HCT116 (cell line): ENCODE results near the gene USP1. TPM values are rescaled to one million over a fixed set of nuclear protein-coding genes. Genes with fewer than 3 reads are reported as not detected.

Experiments
- ATAC-seq: fragments of 200-7000 bp; cut with Tn5 transposase; 2 replicates; pipeline ENCODE4 v1.9.1; 2020; ENCODE audit warnings: mild to moderate bottlenecking, moderate library complexity
- BruUV-seq: library from RNA; stranded (reverse); fragments of 400-500 nt; replicated peaks from 2 replicates; lab custom pipeline; 2021; lab: Mats Ljungman, UMichigan
- CTCF ChIA-PET: fragments of 300-600 bp; sonication (Branson Sonifier 250); formaldehyde crosslinking; loops from one replicate; lab custom pipeline; 2021; ENCODE audit warnings: antibody characterized with exemption; lab: Charles Lee
- POLR2A ChIA-PET: fragments of 300-600, 350-600 bp; sonication (Branson Sonifier 250); formaldehyde crosslinking; loops from one replicate; lab custom pipeline; 2021; ENCODE audit warnings: antibody characterized with exemption; lab: Charles Lee
- RAD21 ChIA-PET, 2 experiments: fragments of 300-600 bp; sonication (Branson Sonifier 250); formaldehyde crosslinking; loops; one replicate each; lab custom pipeline; 2023; ENCODE audit warnings: low total read pairs in 2 of 2; ENCODE audit not compliant: uncharacterized antibody in 2 of 2, unreplicated experiment in 2 of 2, low non-redundant PET in 1 of 2; lab: Charles Lee
- DNase-seq: peaks from one replicate; pipeline ENCODE4 v3.0.0-alpha.2; 2010; ENCODE audit warnings: low read depth, low spot score
- H2AFZ ChIP-seq: fragments of 200-600 bp; shearing (Covaris generic), sonication (generic); 2 replicates; pipeline ENCODE4 v1.6.1; 2017; ENCODE audit warnings: low read depth, mixed run types, mixed read lengths, antibody characterized with exemption, low read length; ENCODE audit not compliant: poor library complexity, severe bottlenecking
- H3K27ac ChIP-seq: 2 replicates; pipeline ENCODE4 v1.5.1; 2012; ENCODE audit warnings: low read depth, low read length
- H3K27me3 ChIP-seq: fragments of 200-600 bp; sonication (generic); 2 replicates; pipeline ENCODE4 v1.6.1; 2016; ENCODE audit warnings: mixed run types, low read length, mixed read lengths; ENCODE audit not compliant: insufficient read depth
- H3K36me3 ChIP-seq, 2 experiments: fragments of 200-500 bp in 1 of 2; fragments of 200-600 bp in 1 of 2; sonication (Bioruptor generic) in 1 of 2; sonication (generic) in 1 of 2; 2 replicates each; pipeline versions ENCODE4 v1.5.1 to v1.6.1; 2014 to 2016; ENCODE audit warnings: low read length in 2 of 2, inconsistent platforms in 1 of 2, mixed read lengths in 1 of 2, mixed run types in 1 of 2; ENCODE audit not compliant: insufficient read depth in 2 of 2, control insufficient read depth in 1 of 2
- H3K4me1 ChIP-seq, 2 experiments: fragments of 200-600 bp in 1 of 2; sonication (generic) in 1 of 2; 2 replicates each; pipeline versions ENCODE4 v1.5.1 to v1.6.1; 2012 to 2017; ENCODE audit warnings: low read length in 2 of 2, inconsistent platforms in 1 of 2, mild to moderate bottlenecking in 1 of 2, mixed read lengths in 1 of 2, mixed run types in 1 of 2, moderate library complexity in 1 of 2; ENCODE audit not compliant: insufficient read depth in 2 of 2, control insufficient read depth in 1 of 2
- H3K4me2 ChIP-seq: fragments of 200-600 bp; sonication (generic); 2 replicates; pipeline ENCODE4 v1.6.1; 2017; ENCODE audit warnings: mixed run types, low read length, mixed read lengths
- H3K4me3 ChIP-seq, 2 experiments: fragments of 200-600 bp in 1 of 2; sonication (generic) in 1 of 2; replicated peaks in 1 of 2; 2 replicates each; pipeline ENCODE4 v1.5.1; 2011 to 2016; ENCODE audit warnings: low read length in 2 of 2, control low read depth in 1 of 2, low read depth in 1 of 2, mild to moderate bottlenecking in 1 of 2, mixed read lengths in 1 of 2, mixed run types in 1 of 2
- H3K79me2 ChIP-seq: fragments of 200-600 bp; sonication (generic); 2 replicates; pipeline ENCODE4 v1.6.1; 2017; ENCODE audit warnings: mild to moderate bottlenecking, mixed run types, low read length, moderate library complexity, mixed read lengths; ENCODE audit not compliant: insufficient read depth
- H3K9ac ChIP-seq: fragments of 200-600 bp; sonication (generic); 2 replicates; pipeline ENCODE4 v1.6.1; 2016; ENCODE audit warnings: low read length, mixed read lengths
- H3K9me2 ChIP-seq: fragments of 200-600 bp; sonication (generic), shearing (Covaris generic); 2 replicates; pipeline ENCODE4 v1.6.1; 2017; ENCODE audit warnings: mixed run types, mild to moderate bottlenecking, moderate library complexity; ENCODE audit not compliant: insufficient read depth
- H3K9me3 ChIP-seq, 2 experiments: fragments of 200-500 bp in 1 of 2; fragments of 200-600 bp in 1 of 2; sonication (Bioruptor generic) in 1 of 2; sonication (generic) in 1 of 2; 2 replicates each; pipeline ENCODE4 v1.6.1; 2014 to 2017; ENCODE audit warnings: low read length in 2 of 2, mixed read lengths in 2 of 2, inconsistent platforms in 1 of 2, low read depth in 1 of 2, mild to moderate bottlenecking in 1 of 2, mixed run types in 1 of 2, moderate library complexity in 1 of 2; ENCODE audit not compliant: control insufficient read depth in 1 of 2, insufficient read depth in 1 of 2
- H4K20me1 ChIP-seq: fragments of 200-600 bp; sonication (generic), shearing (Covaris generic); 2 replicates; pipeline ENCODE4 v1.6.1; 2017; ENCODE audit warnings: mixed run types, mild to moderate bottlenecking, moderate library complexity; ENCODE audit not compliant: insufficient read depth
- ATF3 ChIP-seq: IDR thresholded peaks from 2 replicates; pipeline ENCODE4 v1.6.1; 2012
- CBX3 ChIP-seq: IDR thresholded peaks from 2 replicates; pipeline ENCODE4 v1.6.1; 2012; ENCODE audit warnings: low read depth
- CEBPB ChIP-seq: IDR thresholded peaks from 2 replicates; pipeline ENCODE4 v1.6.1; 2012; ENCODE audit warnings: low read depth
- CTCF ChIP-seq, 3 experiments: fragments of 200-600 bp in 1 of 3; sonication (generic) in 1 of 3; IDR thresholded peaks in 2 of 3; conservative IDR thresholded peaks in 1 of 3; 2 replicates each; pipeline ENCODE4 v1.5.1; 2012 to 2017; ENCODE audit warnings: low read depth in 2 of 3, low read length in 2 of 3, antibody characterized with exemption in 1 of 3, borderline replicate concordance in 1 of 3, control low read depth in 1 of 3, mild to moderate bottlenecking in 1 of 3, mixed read lengths in 1 of 3, mixed run types in 1 of 3, moderate library complexity in 1 of 3; ENCODE audit not compliant: insufficient read depth in 1 of 3
- EGR1 ChIP-seq: IDR thresholded peaks from 2 replicates; pipeline ENCODE4 v1.6.1; 2012; ENCODE audit warnings: low read depth
- EZH2 ChIP-seq: fragments of 200-600 bp; sonication (generic); IDR thresholded peaks from 2 replicates; pipeline ENCODE4 v1.6.1; 2017; ENCODE audit warnings: antibody characterized with exemption, mixed run types
- EZH2phosphoT487 ChIP-seq: fragments of 200-600 bp; IDR thresholded peaks from 2 replicates; pipeline ENCODE4 v1.6.1; 2018; ENCODE audit warnings: antibody characterized with exemption, borderline replicate concordance
- FOSL1 ChIP-seq: IDR thresholded peaks from 2 replicates; pipeline ENCODE4 v1.6.1; 2012; ENCODE audit warnings: low read depth
- JUND ChIP-seq: IDR thresholded peaks from 2 replicates; pipeline ENCODE4 v1.6.1; 2012
- POLR2A ChIP-seq: IDR thresholded peaks from 2 replicates; pipeline ENCODE4 v1.7.0; 2011; ENCODE audit warnings: borderline replicate concordance; ENCODE audit not compliant: insufficient read depth, insufficient read length; ENCODE audit errors: extremely low read depth
- RAD21 ChIP-seq: IDR thresholded peaks from 2 replicates; pipeline ENCODE4 v1.6.1; 2012; ENCODE audit warnings: low read depth, mild to moderate bottlenecking
- REST ChIP-seq: IDR thresholded peaks from 2 replicates; pipeline ENCODE4 v1.6.1; 2012; ENCODE audit warnings: low read depth
- SIN3A ChIP-seq: IDR thresholded peaks from 2 replicates; pipeline ENCODE4 v1.6.1; 2012; ENCODE audit warnings: low read depth
- SP1 ChIP-seq: IDR thresholded peaks from 2 replicates; pipeline ENCODE4 v1.6.1; 2012; ENCODE audit warnings: low read depth
- SRF ChIP-seq: IDR thresholded peaks from 2 replicates; pipeline ENCODE4 v1.6.1; 2012; ENCODE audit warnings: low read depth
- TCF7L2 ChIP-seq: IDR thresholded peaks from 2 replicates; pipeline ENCODE4 v1.7.0; 2011; ENCODE audit warnings: borderline replicate concordance, inconsistent platforms; ENCODE audit not compliant: insufficient read depth, insufficient read length; ENCODE audit errors: extremely low read depth
- YY1 ChIP-seq: IDR thresholded peaks from 2 replicates; pipeline ENCODE4 v1.6.1; 2011; ENCODE audit warnings: low read length, low read depth, moderate library complexity, mild to moderate bottlenecking; ENCODE audit not compliant: insufficient replicate concordance; ENCODE audit errors: extremely low read depth
- ZBTB33 ChIP-seq: IDR thresholded peaks from 2 replicates; pipeline ENCODE4 v1.6.1; 2011; ENCODE audit warnings: mild to moderate bottlenecking, low read length, moderate library complexity; ENCODE audit not compliant: insufficient replicate concordance; ENCODE audit errors: extremely low read depth
- ZFX ChIP-seq: fragments of 450-650 bp; IDR thresholded peaks from 2 replicates; pipeline ENCODE4 v1.6.1; 2017
- ZNF274 ChIP-seq: fragments of 200-500 bp; sonication (Bioruptor generic); IDR thresholded peaks from 2 replicates; pipeline ENCODE4 v1.6.1; 2014; ENCODE audit warnings: mild to moderate bottlenecking, low read depth, low read length, inconsistent platforms
- intact Hi-C: fragments of 100-400 bp; cut with micrococcal nuclease; formaldehyde crosslinking; loops from 2 replicates; pipeline ENCODE4 v1.10.0; 2022
- total RNA-seq: library from RNA; stranded (reverse); gene quantifications from one replicate; pipeline ENCODE4 v1.2.1, GENCODE V29; 2021; ENCODE audit not compliant: unreplicated experiment
- TF ChIP-seq, protein P1 (sequence below): IDR thresholded peaks from 2 replicates; pipeline ENCODE4 v1.6.1; 2012

USP1 gene
- total RNA-seq, 1 experiment from 2014 or later = 37.8 TPM

DNA sequence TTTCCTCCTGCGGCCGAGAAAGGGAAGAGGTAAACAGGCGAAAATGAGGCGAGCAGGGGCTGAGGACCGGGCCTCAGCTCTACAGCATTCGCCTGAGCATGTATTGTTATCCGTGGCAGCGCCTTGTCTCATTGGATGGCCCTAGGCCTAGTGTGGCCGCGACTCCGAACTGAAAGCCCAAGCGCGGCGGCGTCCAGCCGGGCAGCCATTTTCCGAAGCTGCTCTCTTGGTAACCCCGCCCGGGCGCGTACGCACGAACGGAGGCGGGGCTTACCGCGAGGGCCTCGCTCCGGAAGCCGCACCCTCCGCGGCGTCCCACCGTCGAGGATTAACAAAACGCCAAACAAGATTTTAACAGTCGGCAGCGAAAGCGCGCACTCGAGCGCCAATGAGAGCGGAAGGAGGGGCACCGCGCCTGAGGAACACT lies 797 bp upstream of the USP1 start:
- ChIA-PET POLR2A (interaction anchor here (1.3 to 1.4 kb wide), 2 partner anchors 9 to 12 kb away, joined by 3 to 4 read pairs; no protein-coding TSS in a partner anchor), RAD21 (interaction anchor here in 1 of 2 experiments (0.7 kb wide), 1 partner anchor 260 kb away, joined by 3 read pairs; no protein-coding TSS in a partner anchor), CTCF (no interaction called here)
- intact Hi-C loops = loop anchor here (2.0 kb wide), 1 partner anchor 253 kb away; the partner anchor contains the start of gene DOCK7
- H3K4me2 ChIP-seq = peak overlapping the region; percentile 80
- peaks cover 6 to 21% of the 10 kb centered on the region in 2 experiments; a peak in 3 of 4 replicates for H3K4me1 ChIP-seq
- peak overlapping the region; percentile 93 to 98 for H3K4me3 ChIP-seq
- H2AFZ ChIP-seq = no peak overlapping the region
- H3K36me3 ChIP-seq = peaks cover 0 to 7% of the 10 kb centered on the region in 2 experiments; a peak in 2 of 4 replicates
- no peaks in the 10 kb centered on the region for H3K27me3 ChIP-seq
- H3K9me2 ChIP-seq = no peaks in the 10 kb centered on the region
- peaks cover 5% of the 10 kb centered on the region; the same call in 1 of the 2 replicates for H4K20me1 ChIP-seq
- H3K9ac ChIP-seq = peak overlapping the region; percentile 99
- DNase-seq (no peak), ATAC-seq (peak; percentile 78)
- H3K27ac ChIP-seq = peak overlapping the region; percentile 98
- no peaks in the 10 kb centered on the region for H3K9me3 ChIP-seq
- no TSS peak for BruUV-seq
- H3K79me2 ChIP-seq = peaks cover 50% of the 10 kb centered on the region
- TF ChIP-seq ZFX (peak; percentile 89), EZH2 (no peak), CTCF (IDR thresholded peaks at IDR 0.05 in 2 of 3, conservative IDR thresholded peaks at IDR 0.05 in 1 of 3; ENCODE audit: borderline replicate concordance in 1 of 3, insufficient read depth in 1 of 3, low read depth in 2 of 3, low read length in 2 of 3) (no peak), TCF7L2 (peak; percentile 42), ZBTB33 (peak; percentile 58), CEBPB (no peak), FOSL1 (no peak), EGR1 (no peak), RAD21 (no peak), CBX3 (no peak), EZH2phosphoT487 (no peak), SRF (no peak), JUND (no peak), YY1 (peak; percentile 97), REST (no peak), ATF3 (no peak), POLR2A (peak; percentile 68), SP1 (no peak), ZNF274 (no peak), SIN3A (0 out of 2 replicates have a peak, but pooled peaks have one; percentile 69)
- TF ChIP-seq, protein P1, sequence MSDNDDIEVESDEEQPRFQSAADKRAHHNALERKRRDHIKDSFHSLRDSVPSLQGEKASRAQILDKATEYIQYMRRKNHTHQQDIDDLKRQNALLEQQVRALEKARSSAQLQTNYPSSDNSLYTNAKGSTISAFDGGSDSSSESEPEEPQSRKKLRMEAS = no peak; the same call in 1 of the 2 replicates
